HG02623 (cell line): ENCODE results near the gene DUSP11.
"Not testable (repeated sequence)": the region's sequence is repeated elsewhere in the genome, so short reads cannot be mapped to it uniquely, and the experiment has no call there.

Experiments
- ATAC-seq: cut with Tn5 transposase; IDR thresholded peaks from one replicate; pipeline ENCODE4 v1.9.1; 2021; ENCODE audit warnings: moderate library complexity; ENCODE audit not compliant: unreplicated experiment

DUSP11 gene

DNA sequence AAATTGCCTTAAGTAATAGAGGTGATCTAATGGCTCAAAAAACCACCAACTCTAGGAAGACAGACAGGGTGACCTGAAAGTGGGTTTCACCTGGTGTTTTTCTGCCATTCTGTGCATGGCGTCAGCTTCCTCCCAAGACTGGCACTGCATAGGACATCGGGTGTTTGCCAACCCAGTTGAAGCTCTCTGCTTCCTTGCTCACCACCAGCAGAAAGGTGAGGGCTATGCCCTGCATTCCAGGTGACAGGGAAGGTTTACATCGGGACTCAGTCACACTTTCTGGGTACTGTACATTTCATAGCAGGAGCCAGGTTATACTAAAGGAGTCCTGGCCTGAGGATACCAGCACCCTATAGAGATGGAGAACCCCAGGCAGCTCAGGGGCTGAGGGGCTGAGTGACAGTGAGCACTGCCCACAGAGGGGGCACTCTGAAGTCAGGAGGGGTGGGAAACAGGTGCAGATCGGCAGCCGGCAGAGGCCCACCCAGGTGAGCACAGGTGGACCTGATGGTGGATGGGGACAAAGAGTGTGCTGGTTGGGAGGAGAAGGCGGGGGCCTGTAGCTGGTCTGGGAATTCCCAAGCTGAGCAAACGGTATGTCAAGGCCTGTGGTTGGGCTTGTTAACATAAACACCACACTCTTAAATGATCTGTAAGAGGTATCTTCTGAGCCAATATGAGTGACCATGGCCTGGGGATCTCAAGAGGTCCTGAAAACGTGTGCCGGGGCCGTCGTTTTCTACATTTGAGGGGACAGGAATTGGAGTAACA lies 60.9 kb downstream of the DUSP11 start:
- no peak for ATAC-seq

DNA sequence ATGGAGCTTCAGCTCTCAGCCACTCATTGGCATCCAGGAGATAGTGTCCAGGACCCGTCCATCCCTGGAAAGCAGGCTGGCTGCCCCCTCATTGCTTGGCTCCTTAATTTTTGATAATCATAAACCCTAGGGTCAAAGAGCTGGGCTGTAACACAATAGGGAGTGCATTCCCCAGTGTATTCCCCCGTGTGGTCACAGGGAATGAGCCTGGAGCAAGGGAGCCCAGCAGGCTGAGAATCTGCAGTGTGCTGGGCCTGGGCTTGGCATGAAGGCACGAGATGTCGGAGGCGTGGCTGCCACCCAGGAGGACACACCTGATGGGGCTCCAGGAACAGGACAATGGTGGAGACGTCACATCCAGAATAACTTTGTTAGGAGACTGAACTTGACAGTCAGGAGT lies 61.5 kb downstream of the DUSP11 start:
- no peak for ATAC-seq

DNA sequence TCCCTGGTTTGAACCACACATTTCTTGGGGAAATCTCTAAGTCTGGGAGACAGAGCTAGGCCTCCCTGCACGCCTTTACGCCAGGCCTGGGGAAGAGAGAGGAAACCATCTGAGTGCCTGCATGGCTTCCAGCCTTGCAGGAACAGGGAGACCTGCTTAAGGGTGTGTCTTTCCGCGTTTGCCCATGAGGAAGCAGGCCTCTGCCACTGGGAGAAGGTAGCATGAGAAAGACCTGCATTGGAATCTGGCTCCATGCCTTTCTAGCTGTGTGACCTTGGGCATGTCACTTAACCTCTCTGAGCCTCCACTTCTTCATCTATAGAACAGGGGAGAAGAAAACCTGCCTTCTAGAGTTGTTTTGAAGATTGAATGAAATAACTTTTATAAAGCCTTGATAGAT lies 62.2 kb downstream of the DUSP11 start:
- not testable (repeated sequence) for ATAC-seq

DNA sequence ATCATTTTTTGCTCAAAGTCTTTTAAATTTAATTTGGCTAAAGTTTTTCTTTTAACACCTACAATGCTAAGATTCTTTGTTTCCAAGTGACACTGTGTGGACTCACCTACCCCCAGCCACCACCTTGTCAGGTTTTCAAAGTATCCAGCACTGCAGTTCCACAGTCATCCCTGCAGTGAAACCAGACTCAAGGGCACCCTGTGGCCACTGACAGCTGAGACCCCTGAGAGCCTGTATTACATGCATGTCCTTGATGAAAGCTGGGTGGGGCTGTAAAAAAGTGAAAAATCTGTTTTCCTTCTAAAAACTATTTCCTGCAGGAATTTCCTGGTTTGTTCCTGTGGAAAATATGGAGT lies 62.7 kb downstream of the DUSP11 start:
- ATAC-seq, result no peak

DNA sequence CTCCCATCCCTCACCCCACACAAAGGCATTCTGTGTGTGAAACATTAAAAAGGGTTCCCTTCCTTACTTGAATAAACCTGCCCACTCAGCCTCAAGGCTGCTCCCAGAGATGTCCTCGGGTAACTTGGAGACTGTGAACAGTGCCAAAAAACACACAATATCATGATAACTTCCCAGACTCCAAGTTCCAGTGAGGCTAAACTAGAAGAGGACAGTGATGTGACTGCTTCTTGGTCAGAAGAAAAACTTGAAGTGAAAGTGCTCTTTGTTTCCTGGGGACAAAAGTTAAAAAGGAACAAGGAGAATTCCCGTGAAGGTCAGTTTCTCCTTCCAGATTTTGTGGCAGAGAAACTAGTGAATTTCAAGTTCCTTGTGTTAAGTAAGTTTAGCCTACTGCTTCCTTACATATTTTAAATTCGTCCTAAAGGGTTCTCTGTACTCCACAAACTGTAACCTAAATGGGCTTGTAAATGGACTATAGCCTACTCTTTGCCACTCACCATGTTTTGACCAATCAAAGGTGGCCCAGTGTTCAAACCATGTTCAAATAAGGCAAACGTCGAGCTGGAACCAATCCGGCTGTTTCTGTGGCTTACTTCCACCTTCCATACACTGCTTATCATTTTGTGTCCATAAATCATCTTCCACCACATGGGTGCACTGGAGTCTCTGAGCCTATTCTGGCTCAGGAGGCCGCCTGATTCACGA lies 63.2 kb downstream of the DUSP11 start:
- no peak for ATAC-seq

DNA sequence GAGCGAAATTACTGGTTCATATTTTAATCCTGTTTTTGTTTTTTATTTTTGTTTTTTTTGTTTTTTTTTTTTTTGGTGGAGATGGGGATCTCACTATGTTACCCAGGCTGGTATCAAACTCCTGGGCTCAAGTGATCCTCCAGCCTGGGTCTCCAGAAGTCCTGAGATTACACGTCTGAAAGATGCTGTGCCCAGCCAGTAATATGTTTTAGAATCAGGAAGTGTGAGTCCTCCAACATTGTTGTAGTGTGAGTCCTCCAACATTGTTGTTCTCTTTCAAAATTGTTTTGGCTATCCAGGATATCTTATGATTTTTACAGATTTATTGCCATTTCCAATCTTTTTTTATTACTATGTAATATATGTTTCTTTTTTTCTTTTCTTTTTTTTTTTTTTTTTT lies 65.8 kb downstream of the DUSP11 start:
- no peak for ATAC-seq
